Stimulated activated CD8-positive, alpha-beta memory T cell treated with anti-CD3 and anti-CD28 coated beads, Interleukin-4, amount 100 ng/mL, for 24 hours (primary cell): ENCODE measurements around the gene GIPR.
"Not testable (repeated sequence)": the region's sequence is repeated elsewhere in the genome, so short reads cannot be mapped to it uniquely, and the experiment has no call there.

ENCODE experiments used
- DNase-seq: peaks from one replicate; pipeline ENCODE4 v3.0.0-alpha.2; 2020; ENCODE audit warnings: low read depth

GIPR gene

DNA sequence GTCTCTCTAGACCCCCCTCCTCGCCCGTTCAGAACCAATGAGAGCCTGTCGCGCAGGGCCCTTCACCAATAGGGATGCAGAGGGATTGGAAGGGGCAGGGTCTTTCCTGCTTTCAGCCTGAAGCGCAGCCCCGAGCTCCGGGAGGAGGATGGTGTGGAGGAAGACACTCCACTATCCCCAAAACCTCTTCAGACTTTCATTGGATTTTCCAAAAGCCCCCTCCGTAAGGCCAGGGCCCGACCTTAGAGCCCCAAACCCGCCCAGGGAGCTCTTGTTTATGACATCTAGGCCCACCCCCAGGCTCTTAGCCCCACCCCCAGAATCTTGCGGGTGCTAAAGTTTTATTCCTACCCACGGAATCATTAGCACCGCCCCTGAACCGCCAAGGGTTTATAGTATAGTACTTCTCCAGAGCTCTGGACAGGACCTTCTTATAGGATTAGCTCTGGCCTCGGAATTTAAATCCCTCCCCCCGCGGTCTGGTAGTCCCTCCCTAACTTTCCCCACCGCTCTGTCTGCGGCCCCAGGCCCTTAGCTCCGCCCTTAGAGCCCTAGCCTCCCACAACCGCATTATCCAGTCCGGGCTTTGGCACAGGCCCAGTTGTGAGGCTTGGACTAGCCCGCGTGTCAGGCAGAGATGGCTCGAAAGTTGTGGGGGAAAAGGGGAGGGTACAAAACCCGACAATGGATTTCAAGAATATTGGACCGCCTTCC is 22.2 kb upstream of the GIPR start:
- DNase-seq: peak; percentile 67

DNA sequence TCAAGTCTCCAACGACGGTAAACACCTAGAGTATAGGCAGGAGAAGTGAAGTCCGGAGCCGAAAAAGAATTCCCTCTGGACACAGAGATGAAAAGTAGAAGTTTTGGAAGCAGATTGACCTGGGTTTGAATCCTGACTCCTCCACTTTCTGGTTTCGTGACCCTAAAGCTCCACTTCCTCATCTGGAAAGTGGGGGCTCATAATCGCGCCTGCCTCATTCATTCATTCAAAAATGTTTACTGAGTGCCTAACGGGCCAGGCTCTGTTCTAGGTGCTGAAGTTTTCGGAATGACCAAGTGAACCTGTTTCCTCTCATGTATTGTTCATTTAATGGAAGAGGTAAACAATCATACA is 21.7 kb upstream of the GIPR start:
- no peak for DNase-seq

DNA sequence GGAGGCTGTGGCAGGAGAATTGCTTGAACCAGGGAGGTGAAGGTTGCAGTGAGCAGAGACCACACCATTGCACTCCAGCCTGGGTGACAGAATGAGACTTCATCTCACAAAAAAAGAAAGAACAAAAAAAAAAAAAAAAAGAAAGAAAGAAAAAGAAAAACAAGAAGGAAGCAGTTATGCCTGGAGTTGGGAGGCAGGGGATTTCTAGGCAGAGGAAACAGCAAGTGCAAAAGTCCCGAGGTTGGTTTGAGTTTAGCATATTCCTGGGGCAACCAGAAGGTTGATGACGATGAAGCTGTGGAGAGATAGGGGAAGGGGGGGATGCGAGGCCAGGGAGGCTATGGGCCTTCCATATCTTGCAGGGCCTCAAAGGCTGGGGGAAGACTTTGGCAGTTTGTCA is 17.3 kb upstream of the GIPR start:
- DNase-seq: no peak

DNA sequence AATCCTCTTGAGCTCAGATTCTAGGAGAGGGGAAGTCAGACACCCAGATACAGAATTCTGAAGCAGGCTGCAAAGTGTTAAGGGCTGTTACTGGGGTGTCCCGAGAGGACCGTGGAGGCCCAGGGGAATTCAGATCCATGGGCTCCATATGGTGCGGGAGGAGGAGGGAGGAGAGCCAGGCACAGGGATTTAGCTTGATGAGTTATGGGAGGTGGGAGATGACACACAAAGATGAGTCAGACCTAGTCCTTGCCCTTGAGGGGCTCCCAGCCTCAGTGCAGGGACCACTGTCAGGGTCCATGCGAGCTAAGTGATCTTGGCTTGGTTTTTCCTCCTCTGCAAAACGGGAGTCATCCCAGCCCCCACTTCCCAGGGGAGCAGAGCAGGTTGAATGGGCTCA is 14.4 kb upstream of the GIPR start:
- DNase-seq: no peak

DNA sequence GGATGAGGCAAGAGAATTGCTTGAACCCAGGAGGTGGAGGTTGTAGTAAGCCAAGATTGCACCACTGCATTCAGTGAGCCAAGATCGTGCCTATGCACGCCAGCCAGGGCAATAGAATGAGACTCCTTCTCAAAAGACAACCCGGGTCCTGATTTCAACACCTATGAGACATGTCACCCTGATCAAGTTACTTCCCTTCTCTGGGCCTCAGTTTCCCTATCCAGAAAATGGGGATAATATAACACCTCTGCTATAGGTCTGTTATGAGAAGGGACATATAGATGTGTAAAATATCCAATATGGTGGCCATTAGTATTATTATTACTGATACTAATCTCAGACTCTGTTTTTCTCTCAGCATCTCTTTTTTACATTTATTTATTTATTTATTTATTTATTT is 12.9 kb upstream of the GIPR start:
- DNase-seq: no peak

DNA sequence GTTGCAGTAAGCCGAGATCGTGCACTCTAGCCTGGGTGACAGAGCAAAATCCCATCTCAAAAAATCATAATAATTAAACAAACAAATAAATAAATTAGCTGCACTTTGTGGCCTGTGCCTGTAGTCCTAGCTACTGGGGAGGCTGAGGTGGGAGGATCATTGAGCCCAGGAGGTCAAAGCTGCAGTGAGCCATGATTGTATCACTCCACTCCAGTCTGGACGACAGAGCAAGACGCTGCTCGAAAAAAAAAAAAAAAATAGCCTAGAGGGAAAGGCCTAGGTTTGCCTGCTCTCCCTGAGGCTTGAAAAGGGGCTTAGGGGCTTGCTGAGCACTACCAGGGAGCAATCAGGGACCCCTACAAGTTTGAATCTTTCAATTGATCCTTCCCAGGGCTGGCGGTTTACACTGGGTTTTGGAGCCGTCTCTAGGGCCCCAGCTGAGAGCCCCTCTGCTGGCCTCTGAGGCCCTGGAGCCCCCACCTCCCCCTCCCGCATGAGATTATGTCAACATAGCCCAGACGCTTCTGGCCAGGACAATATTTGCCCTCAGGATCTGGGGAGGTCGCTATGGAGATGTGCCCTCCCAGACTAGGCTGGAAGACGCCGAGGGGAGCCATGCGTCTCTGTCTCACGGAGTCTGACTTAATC is 10.4 kb upstream of the GIPR start:
- no peak for DNase-seq

DNA sequence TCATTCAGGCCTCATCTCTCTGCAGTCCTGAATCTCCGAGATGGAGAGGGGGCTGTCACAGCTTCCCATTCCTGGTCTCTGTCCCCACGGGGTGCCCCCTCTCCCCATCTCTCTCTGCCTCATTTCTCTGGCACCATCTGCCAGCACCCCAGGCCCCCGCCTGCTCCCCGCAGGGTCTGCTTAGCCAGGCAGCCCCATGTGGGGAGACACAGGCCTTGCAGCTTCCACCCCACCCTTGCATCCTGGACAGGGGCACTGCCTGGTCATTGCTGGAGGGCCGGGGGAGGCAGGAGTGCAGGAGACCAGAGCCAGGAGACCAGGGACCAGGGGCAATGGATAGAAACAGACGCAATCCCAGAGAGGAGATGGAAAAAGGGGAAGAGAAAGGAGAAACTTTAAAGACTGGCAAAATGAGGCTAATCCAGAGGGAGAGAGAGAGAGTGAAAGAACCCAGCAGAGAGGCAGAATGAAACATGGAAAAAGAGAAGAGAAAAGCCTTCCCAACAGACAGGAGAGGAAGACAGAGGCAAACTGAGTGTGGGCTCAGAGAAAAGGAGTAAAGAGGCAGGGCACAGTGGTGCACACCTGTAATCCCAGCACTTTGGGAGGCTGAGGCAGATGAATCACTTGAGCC is 8.8 kb upstream of the GIPR start:
- no peak for DNase-seq

DNA sequence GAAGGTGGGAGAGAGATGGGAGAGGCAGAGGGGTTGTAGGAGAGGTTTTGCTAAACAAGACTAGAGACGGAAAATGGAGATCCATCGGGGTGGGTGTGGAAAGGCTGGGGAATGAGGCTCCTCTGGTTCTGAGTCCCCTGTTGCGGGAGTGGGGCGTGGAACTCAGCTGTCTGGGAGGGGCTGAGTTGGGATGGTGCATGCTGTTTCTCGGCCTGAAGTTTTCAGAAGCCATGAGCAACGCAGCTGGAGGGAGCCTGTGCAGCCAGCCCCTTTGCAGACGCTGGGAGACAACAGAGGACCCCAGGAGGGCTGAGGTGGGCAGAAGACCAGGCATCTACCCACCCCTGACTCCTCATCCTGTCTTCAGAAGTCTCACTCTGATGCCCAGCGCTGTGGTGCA is 7.4 kb upstream of the GIPR start:
- no peak for DNase-seq

DNA sequence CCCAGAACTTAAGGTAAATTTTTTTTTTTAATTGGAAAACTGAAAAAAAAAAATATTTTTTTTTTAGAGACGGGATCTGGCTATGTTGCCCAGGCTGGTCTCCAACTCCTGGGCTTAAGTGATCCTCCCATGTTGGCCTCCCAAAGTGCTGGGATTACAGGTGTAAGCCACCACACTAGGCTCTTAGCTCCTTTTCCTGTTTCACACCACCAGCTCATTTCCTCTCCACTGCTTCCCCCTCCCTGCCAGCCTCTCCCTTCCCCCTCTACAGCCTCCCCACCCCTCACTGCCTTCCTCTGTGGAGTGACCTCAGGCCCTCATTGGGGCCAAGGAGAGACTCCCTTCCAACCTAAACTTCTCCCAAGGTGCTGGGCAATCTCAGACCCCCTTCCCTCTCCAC is 4.2 kb upstream of the GIPR start:
- no peak for DNase-seq

DNA sequence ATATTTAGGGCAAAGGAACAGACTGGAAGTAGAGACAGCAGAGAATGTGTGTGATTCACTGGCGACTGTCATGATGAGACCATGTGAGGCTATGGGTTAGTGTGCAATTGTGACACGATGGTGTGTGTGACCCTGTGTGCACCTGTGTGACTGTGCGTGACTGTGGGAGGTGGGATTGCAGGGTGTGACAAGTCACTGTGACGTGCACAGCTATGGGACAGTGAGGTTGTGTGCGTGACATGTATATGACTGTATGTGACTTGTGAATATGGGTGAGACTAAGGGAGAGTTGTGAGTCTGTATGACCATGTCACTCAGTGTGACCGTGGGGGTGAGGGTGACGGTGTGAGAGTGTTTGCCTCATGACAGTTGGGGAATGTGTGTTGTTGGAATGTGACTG is 3.4 kb upstream of the GIPR start:
- no peak for DNase-seq

DNA sequence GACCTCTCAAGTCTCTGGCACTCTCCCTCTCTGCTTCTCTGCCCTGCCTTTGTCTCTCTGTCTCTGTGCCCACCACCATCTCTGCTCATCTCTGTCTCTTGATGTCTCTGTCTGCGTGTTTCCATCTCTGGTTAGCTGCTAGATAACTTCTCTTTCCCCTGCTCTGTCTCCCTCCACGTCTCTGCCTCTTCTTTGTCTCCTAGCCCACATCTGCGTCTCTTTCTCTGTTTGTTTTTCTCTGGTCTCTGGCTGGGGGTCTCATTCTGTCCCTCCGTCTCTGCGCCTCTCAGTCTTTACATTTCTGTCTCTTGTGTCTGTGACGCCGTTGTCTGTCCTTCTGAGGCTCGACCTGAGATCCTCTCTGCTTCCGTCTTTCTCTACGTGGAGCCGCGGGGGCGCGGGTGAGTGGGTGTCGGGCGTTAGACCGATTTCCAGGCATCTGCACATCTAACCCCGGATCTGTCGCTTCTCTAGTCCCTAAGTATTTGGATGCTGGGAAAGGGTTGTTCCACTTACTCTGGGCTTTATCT is 386 bp downstream of the GIPR start:
- no peak for DNase-seq

DNA sequence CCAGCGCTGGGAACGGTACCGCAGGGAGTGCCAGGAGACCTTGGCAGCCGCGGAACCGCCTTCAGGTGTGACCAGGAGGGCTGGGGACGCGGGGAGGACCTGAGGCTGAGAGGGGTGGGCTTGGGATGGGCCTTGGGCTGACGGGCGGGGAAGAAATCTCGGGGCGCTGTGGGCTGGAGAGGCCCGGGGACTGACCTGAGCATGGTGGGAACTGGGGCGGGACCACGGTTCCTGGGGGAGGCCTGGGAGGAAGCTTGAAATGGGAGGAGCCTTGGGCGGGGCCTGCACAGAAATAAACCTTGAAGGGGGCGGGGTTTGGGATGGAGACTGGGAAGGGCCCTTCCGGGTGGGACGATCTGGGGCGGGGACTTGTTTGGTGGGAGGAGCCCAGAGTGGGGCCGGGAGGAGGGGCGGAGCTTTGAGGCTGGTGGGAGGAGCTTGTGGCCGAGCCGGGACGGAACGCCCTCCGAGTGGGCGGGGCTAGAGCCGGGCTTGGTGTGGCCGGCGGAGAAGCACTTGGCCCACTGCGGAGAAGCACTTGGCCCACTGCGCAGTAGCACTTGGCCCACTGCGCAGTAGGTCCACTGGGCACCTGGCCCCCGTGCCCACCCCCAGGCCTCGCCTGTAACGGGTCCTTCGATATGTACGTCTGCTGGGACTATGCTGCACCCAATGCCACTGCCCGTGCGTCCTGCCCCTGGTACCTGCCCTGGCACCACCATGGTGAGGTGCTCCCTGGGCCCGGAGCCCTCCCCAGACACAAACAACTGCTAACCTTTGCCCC is 2.8 kb downstream of the GIPR start:
- DNase-seq: peak; percentile 38

DNA sequence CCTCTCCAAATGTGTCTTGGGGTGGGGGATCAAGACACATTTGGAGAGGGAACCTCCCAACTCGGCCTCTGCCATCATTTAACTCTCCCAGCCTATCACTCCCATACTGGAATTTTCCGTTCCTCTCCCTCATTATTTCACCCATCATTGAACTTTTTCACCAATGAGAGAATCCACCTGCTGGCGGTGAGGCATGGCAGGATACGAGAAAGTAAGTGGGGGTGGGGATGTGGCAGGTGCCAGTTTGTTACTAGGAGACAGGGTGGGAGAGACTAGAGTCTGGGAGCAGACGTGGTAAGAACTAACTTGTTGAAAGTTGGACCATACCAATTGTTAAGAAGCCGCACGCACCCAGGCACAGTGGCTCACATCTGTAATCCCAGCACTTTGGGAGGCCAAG is 6.9 kb downstream of the GIPR start:
- DNase-seq: no peak

DNA sequence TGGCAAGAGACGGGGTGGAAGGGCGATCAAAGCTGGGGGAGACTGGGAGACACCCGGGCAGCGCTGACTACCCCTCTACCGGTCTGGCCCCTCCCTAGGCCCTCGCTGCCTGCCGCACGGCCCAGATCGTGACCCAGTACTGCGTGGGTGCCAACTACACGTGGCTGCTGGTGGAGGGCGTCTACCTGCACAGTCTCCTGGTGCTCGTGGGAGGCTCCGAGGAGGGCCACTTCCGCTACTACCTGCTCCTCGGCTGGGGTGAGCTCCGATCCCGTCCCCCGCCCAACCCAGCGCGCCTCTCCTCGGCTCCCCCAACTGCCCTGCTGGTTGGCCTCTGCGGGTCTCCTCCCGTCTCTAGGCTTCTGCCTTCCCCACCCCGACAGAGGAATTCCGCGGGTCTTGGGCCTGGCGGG is 8.8 kb downstream of the GIPR start:
- peak; percentile 23 for DNase-seq

DNA sequence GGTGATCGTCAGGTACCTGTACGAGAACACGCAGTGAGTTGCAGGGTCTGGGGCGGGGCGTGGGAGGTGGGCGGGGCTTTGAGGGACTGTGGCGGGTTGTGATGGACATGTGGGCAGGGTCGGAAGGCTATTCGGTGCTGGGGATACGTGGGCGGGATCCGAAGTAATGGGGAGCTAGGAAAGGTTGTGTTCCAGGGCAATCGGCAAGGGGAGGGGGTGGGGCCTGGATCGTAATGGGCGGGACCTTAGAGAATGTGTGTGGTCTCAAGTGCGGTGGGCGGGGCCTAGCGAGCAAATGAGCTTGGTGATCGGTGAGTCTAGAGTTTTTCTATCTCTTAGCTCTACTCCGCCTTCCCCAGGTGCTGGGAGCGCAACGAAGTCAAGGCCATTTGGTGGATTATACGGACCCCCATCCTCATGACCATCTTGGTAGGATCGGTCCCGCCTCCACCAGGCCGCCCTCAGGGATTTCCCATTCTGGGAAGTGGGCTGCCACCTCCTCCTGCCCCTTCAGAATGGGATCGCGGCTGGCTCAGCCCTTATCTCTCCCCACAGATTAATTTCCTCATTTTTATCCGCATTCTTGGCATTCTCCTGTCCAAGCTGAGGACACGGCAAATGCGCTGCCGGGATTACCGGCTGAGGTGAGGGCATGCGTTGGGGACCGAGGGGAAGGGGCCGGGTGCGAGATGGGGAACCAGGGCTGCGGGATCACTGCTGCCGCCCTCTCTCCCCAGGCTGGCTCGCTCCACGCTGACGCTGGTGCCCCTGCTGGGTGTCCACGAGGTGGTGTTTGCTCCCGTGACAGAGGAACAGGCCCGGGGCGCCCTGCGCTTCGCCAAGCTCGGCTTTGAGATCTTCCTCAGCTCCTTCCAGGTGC is 9.6 kb downstream of the GIPR start:
- peak; percentile 72 for DNase-seq

DNA sequence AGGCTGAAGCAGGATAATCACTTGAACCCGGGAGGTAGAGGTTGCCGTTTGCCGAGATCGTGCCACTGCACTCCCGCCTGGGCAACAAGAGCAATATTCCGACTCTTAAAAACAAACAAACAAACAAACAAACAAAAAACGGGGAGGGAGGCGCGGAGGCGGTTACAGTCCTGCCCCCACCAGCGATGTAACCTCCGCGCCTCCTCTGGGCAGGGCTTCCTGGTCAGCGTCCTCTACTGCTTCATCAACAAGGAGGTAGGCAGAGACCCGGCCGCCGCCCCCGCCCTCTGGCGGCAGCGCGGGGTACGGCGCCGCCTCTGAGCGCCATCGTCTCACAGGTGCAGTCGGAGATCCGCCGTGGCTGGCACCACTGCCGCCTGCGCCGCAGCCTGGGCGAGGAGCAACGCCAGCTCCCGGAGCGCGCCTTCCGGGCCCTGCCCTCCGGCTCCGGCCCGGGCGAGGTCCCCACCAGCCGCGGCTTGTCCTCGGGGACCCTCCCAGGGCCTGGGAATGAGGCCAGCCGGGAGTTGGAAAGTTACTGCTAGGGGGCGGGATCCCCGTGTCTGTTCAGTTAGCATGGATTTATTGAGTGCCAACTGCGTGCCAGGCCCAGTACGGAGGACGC is 13.5 kb downstream of the GIPR start:
- DNase-seq: peak; percentile 77

DNA sequence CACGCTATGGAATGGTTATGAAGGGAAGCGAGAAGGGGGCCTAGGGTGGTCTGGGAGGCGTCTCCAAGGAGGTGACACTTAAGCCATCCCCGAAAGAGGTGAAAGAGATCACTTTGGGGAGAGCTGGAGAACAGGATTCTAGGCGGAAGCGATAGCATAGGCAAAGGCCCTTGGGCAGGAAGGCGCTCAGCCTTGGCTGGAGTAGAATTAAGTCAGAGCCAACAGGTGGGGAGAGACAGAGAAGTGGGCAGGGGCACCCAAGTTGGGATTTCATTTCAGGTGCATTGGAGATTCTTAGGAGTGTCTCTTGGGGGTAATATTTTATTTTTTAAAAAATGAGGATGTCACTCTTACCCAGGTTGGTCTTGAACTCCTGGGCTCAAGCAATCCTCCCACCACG is 14.1 kb downstream of the GIPR start:
- no peak for DNase-seq

DNA sequence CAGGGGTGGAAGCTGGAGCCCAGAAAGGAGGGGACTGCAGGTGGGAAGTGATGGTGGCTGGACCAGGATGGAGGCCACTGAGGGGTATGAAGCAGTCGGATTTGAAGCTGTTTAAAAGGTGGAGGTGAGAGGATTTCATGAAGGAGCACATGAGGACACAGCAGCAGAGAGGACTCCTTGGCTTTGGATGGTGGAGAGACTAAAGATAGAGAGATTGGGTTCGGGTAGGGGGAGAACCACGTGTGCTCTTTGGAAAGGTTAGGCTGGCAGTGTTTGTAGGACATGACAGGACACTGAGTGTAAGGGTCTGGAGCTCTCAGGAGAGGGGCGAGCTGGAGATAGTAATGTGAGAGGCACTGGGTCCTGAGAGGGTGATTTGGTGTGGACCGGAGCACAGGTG is 14.9 kb downstream of the GIPR start:
- DNase-seq: no peak

DNA sequence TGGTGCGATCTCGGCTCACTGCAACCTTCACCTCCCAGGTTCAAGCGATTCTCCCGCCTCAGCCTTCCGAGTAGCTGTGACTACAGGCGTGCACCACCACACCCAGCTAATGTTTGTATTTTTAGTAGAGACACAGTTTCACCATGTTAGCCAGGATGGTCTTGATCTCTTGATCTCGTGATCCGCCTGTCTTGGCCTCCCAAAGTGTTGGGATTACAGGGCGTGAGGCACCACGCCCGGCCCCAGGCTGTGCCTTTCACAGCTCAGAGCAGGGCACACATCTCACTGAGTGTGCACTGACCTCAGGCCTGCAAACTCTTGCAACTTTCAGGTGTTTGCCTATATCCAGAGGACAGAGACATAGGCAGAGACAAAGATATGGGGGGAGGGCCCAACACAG is 17.0 kb downstream of the GIPR start:
- not testable (repeated sequence) for DNase-seq

DNA sequence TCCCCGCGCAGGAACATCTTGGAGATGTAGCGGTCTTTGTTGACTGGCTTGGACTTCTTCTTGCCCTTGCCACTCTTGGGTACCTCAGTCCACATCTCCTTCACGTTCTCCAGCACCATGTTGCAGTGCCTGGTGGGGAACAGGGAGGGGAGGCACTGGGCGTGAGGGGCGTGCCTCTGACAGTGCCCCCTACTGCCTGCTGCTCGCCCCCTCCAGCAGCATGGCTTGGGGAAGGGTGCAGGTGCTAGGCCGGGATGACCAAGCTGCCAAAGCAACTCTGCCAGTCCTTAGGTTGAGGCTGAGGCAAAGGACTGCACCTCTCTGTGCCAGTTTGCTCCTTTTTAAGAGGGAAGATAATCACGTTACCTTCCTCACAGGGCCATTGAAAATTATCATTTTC is 19.6 kb downstream of the GIPR start:
- DNase-seq: no peak

DNA sequence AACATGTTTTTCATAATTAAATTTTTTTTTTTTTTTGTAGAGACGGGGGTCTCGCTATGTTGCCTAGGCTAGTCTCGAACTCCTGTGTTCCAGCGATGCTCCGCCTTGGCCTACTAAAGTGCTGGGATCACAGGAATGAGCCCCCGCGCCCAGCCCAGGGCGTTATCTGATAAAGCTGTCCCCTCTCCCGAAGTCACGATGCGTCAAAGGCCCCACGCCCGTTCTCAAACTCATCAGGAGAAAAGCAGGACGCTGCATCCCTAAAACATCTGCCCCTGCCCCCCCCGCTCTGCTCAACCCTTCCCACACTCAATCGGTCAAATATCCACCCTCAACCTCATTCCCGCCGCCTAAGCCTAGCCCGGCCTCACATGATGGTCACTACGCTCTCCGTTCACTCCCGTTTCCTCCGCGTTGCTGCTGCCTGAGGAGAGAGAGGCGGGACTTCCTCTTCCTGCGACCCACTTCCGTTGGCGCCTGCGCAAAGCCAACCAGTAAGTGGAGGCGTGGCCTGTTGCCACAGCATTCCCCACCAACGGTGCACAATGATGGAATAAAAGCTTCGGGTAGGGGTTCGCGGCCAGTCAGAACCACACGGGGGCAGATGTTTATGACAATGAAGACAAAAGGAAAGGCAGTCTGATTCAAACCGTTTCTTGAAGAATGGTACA is 23.6 kb downstream of the GIPR start, which contains the start of gene SNRPD2:
TSS of gene SNRPD2 (minus strand) at position 438 of the 671 bp plus-strand sequence. CDS start at position 373, 65 bp downstream.
- DNase-seq: peak; percentile 89
